ENCODE measurements around the gene ABCA7.

The ABCA7 gene

GRCh38 chr19:1026783-1027649 lies 12.9 kb upstream of the ABCA7 start:
- Histone ChIP-seq H3K4me3 (peak overlapping the region; percentile 81 to 94), H3K36me3 (peaks cover 5 to 23% (median 5%) of the 10 kb centered on the region in 3 donors), H3K27me3 (no peaks in the 10 kb centered on the region), H3K27ac (peak overlapping the region; percentile 98 to 99), H3K9me3 (no peaks in the 10 kb centered on the region), H3K4me1 (peaks cover 0 to 56% (median 38%) of the 10 kb centered on the region in 4 donors)
- DNase-seq = no peak
- intact Hi-C loops (cut with DNase I; ENCODE audit: low total_unique reads) = no loop called here
- no peak for TF ChIP-seq CTCF (IDR thresholded peaks at IDR 0.05)

GRCh38 chr19:1027650-1028061 lies 12.3 kb upstream of the ABCA7 start:
- TF ChIP-seq CTCF (IDR thresholded peaks at IDR 0.05) = no peak
- Histone ChIP-seq H3K4me1 (peaks cover 0 to 49% (median 31%) of the 10 kb centered on the region in 4 donors), H3K27ac (peak overlapping the region; percentile 98 to 99), H3K4me3 (peak overlapping the region; percentile 81 to 94), H3K36me3 (peaks cover 12 to 30% (median 12%) of the 10 kb centered on the region in 3 donors), H3K27me3 (no peaks in the 10 kb centered on the region), H3K9me3 (no peaks in the 10 kb centered on the region)
- intact Hi-C loops (cut with DNase I; ENCODE audit: low total_unique reads) = no loop called here
- DNase-seq = no peak

- peaks cover 18 to 36% (median 18%) of the 10 kb centered on the region in 3 donors for H3K36me3 ChIP-seq
- no peaks in the 10 kb centered on the region for H3K9me3 ChIP-seq
- peak overlapping the region; percentile 98 to 99 for H3K27ac ChIP-seq
- TF ChIP-seq CTCF (IDR thresholded peaks at IDR 0.05) = no peak
- DNase-seq = peak; percentile 67 to 88
- peaks cover 0 to 43% (median 28%) of the 10 kb centered on the region in 4 donors for H3K4me1 ChIP-seq
- H3K27me3 ChIP-seq = no peaks in the 10 kb centered on the region
- intact Hi-C loops (cut with DNase I; ENCODE audit: low total_unique reads) = no loop called here
- peak overlapping the region; percentile 81 to 94 for H3K4me3 ChIP-seq
Observed at GRCh38 chr19:1028062-1028926, 11.6 kb upstream of the ABCA7 start.

- peaks cover 43 to 63% (median 44%) of the 10 kb centered on the region in 3 donors for H3K36me3 ChIP-seq
- no peaks in the 10 kb centered on the region for H3K9me3 ChIP-seq
- no peak for DNase-seq
- H3K4me3 ChIP-seq = no peak overlapping the region
- TF ChIP-seq CTCF (IDR thresholded peaks at IDR 0.05) = no peak
- intact Hi-C loops (cut with DNase I; ENCODE audit: low total_unique reads) = no loop called here
- H3K27ac ChIP-seq = no peak overlapping the region
- H3K4me1 ChIP-seq = peaks cover 0 to 26% (median 21%) of the 10 kb centered on the region in 4 donors
- no peaks in the 10 kb centered on the region for H3K27me3 ChIP-seq
Observed at GRCh38 chr19:1032264-1032867, 7.5 kb upstream of the ABCA7 start.

GRCh38 chr19:1035998-1036621 lies 3.8 kb upstream of the ABCA7 start:
- Histone ChIP-seq H3K27ac (no peak overlapping the region), H3K4me1 (peaks cover 0 to 35% (median 23%) of the 10 kb centered on the region in 4 donors), H3K27me3 (no peaks in the 10 kb centered on the region), H3K9me3 (no peaks in the 10 kb centered on the region), H3K4me3 (no peak overlapping the region), H3K36me3 (peaks cover 46 to 57% (median 46%) of the 10 kb centered on the region in 3 donors)
- intact Hi-C loops (cut with DNase I; ENCODE audit: low total_unique reads) = no loop called here
- DNase-seq = no peak
- TF ChIP-seq CTCF (IDR thresholded peaks at IDR 0.05) = no peak

Measured in tibial artery (tissue), 4 donors.